ENCODE results near the gene NLRP9. TPM values are rescaled to one million over a fixed set of nuclear protein-coding genes. Genes with fewer than 3 reads are reported as not detected.
"Not testable (repeated sequence)": the region's sequence is repeated elsewhere in the genome, so short reads cannot be mapped to it uniquely, and the experiment has no call there.

The NLRP9 gene
- total RNA-seq, 4 donors from 2014 or later: not detected

- TF ChIP-seq POLR2AphosphoS5 (IDR thresholded peaks at IDR 0.05) (no peak), CTCF (IDR thresholded peaks at IDR 0.05) (no peak), EP300 (IDR thresholded peaks at IDR 0.05) (no peak), POLR2A (IDR thresholded peaks at IDR 0.05) (no peak)
- no peaks in the 10 kb centered on the region for H3K4me1 ChIP-seq
- H3K27ac ChIP-seq: no peak overlapping the region
- no peaks in the 10 kb centered on the region for H3K9me3 ChIP-seq
- 78 to 82% methylated on average over 1 to 3 of the region's 3 CpGs for WGBS, 2 donors (ENCODE audit: low coverage in 1 of 2)
- H3K36me3 ChIP-seq: no peaks in the 10 kb centered on the region
- H3K4me3 ChIP-seq: no peak overlapping the region
- ATAC-seq: no peak
- peaks cover 15% of the 10 kb centered on the region for H3K27me3 ChIP-seq
These were observed 15.2 kb upstream of the NLRP9 start for GRCh38 chr19:55753401-55753800.

DNA sequence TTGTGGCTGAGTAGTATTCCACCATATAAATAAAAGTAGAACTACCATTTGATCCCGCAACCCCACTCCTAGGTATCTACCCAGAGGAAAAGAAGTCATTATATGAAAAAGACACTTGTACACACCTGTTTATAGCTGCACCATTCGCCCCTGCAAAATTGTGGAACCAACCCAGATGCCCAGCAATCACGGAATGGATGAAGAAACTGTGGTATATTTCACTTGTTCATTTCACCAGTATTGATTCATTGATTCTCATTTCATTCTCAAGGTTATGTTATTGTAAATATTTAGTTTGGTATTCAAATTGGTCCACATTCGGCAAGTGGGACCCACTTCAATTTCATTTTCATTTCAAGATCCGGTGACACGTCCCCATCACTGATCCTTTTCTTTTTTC, 12.5 kb upstream of the NLRP9 start:
- Histone ChIP-seq H3K27ac (no peak overlapping the region), H3K4me1 (no peaks in the 10 kb centered on the region), H3K9me3 (no peaks in the 10 kb centered on the region), H3K4me3 (no peak overlapping the region), H3K36me3 (no peaks in the 10 kb centered on the region), H3K27me3 (peaks cover 3% of the 10 kb centered on the region)
- WGBS, 2 donors (ENCODE audit: low coverage in 1 of 2): 87 to 93% methylated on average over 3 to 5 of the region's 6 CpGs
- ATAC-seq: no peak
- TF ChIP-seq CTCF (IDR thresholded peaks at IDR 0.05): no peak
- no peak for TF ChIP-seq POLR2AphosphoS5 (IDR thresholded peaks at IDR 0.05)
- no peak for TF ChIP-seq EP300 (IDR thresholded peaks at IDR 0.05)
- no peak for TF ChIP-seq POLR2A (IDR thresholded peaks at IDR 0.05)

DNA sequence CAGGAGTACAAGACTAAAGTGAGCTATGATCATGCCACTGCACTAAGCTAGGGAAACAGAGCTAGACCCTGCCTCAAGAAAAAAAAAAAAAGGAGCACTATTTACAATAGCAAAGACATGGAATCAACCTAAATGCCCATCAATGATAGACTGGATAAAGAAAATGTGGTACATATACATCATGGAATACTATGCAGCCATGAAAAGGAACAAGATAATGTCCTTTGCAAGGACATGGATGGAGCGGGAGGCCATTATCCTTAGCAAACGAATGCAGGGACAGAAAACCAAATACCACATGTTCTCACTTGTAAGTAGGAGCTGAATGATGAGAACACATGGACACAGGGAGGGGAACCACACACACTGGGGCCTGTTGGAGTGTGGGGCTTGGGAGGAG, 7.8 kb downstream of the NLRP9 start:
- not testable (repeated sequence) for H3K36me3 ChIP-seq, H3K27ac ChIP-seq, H3K27me3 ChIP-seq, H3K4me3 ChIP-seq, H3K4me1 ChIP-seq, H3K9me3 ChIP-seq, ATAC-seq
- WGBS, 2 donors (ENCODE audit: low coverage in 1 of 2): 72% methylated on average over 2 of the region's 2 CpGs

DNA sequence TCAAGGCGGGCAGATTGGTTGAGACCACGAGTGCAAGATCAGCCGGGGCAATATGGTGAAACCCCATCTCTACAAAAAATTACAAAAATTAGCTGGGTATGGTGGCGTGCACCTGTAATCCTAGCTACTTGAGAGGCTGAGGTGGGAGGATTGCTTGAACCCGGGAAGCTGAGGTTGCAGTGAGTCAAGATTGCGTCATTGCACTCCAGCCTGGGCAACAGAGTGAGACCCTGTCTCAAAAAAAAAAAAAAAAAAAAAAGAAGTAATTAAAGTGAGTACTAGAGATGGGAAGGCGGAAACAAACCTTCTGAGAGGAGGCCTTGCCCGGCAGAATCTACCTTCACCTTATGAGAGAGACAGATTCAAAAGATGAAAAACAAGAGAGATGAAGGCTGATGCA, 14.7 kb downstream of the NLRP9 start:
- H3K27me3 ChIP-seq: peaks cover 43% of the 10 kb centered on the region

DNA sequence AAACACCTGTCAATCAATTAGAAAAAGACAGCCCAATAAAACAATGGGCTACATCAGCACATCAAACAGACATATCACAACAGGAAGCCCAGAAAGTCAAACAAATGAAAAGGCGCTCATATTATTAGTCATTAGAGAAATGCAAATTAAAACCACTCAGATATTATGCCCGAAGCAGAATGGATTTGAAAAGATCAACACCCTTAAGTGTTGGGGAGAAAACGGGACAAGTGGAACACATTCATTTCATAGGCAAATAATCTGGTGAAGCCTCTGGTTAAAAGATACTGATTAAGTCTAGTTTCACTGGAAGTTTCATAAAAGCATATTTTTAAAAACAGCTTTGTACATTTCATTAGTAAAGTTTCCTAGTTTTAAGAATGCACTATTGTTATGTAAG, 17.4 kb downstream of the NLRP9 start:
- no peak for TF ChIP-seq POLR2AphosphoS5 (IDR thresholded peaks at IDR 0.05)
- no peak for TF ChIP-seq POLR2A (IDR thresholded peaks at IDR 0.05)
- no peak for TF ChIP-seq EP300 (IDR thresholded peaks at IDR 0.05)
- TF ChIP-seq CTCF (IDR thresholded peaks at IDR 0.05): no peak
- Histone ChIP-seq H3K4me3 (no peak overlapping the region), H3K36me3 (no peaks in the 10 kb centered on the region), H3K9me3 (peaks cover 0 to 18% (median 0%) of the 10 kb centered on the region in 3 donors), H3K4me1 (no peaks in the 10 kb centered on the region), H3K27me3 (peaks cover 59% of the 10 kb centered on the region), H3K27ac (no peak overlapping the region)
- WGBS, 2 donors (ENCODE audit: low coverage in 1 of 2): 80 to 93% methylated on average over 3 of the region's 3 CpGs
- no peak for ATAC-seq

More for the DNA sequence above, 14.7 kb downstream of the NLRP9 start:
- Histone ChIP-seq H3K9me3 (peaks cover 0 to 18% (median 0%) of the 10 kb centered on the region in 3 donors), H3K36me3 (no peaks in the 10 kb centered on the region), H3K4me1 (no peaks in the 10 kb centered on the region), H3K4me3 (no peak overlapping the region), H3K27ac (no peak overlapping the region)
- no peak for ATAC-seq
- WGBS, 2 donors (ENCODE audit: low coverage in 1 of 2): 81 to 91% methylated on average over 5 to 8 of the region's 8 CpGs
- TF ChIP-seq CTCF (IDR thresholded peaks at IDR 0.05): no peak
- no peak for TF ChIP-seq POLR2AphosphoS5 (IDR thresholded peaks at IDR 0.05)

Measured in gastroesophageal sphincter (tissue), 4 donors.